Activated CD4-positive, alpha-beta T cell treated with anti-CD3 and anti-CD28 coated beads, Interleukin-10, Interleukin-2, amounts not matched to agents 100 ng/mL and 50 ng/mL, durations not matched to agents 16 hours and 8 hours (primary cell): Measurements from ENCODE around the gene RACGAP1.

ENCODE experiments used
- DNase-seq: peaks from one replicate; pipeline ENCODE4 v3.0.0-alpha.2; 2020

RACGAP1 gene

GRCh38 chr12:49939307-49939706, 86.0 kb downstream of the RACGAP1 start:
- DNase-seq: no peak
